NCI-H187 (cell line): Measurements from ENCODE around the gene EXOSC9.

Experiments used
- DNase-seq, 2 experiments: peaks; one replicate each; lab custom pipeline; 2025; lab: John Stamatoyannopoulos, UW

EXOSC9 gene

GRCh38 chr4:121789455-121789854, 11.7 kb upstream of the EXOSC9 start:
- DNase-seq, result no peak

GRCh38 chr4:121789960-121790829, 10.9 kb upstream of the EXOSC9 start:
- no peak for DNase-seq

DNA sequence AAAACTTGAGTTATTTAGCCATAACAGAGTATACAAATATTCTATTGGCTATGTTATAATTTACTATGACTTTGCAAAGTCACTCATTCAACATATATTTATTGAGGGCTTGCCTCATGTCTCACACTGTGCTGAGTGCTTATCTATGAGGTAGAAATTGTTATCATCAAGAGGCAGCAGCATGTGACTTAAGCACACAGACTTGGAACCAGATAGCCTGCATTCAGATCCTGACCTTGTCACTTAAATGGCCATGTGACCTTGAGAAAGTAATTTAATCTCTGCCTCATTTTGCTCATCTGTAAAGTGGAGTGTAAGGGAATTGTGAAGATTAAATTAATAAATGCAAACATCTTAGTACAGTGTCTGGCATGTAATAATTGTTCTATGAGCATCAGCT, 10.1 kb upstream of the EXOSC9 start:
- DNase-seq, result no peak

DNA sequence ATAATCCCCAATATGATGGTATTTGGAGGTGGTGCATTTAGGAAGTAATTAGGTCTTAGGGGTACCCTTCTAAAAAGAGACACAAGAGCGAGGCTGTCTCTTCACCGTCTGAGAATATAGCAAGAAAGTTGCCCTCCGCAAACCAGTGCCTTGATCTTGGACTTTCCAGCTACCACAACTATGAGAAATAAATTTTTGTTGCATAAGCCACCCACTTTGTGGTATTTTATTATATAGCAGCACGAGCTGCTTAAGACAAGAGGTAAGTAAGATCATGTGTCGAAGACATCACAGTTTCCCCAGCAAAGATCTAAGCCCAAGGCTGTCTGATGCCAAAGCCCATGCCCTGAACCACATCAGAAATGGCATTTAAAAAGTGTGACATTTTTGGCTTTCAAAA, 9.6 kb upstream of the EXOSC9 start:
- no peak for DNase-seq

- DNase-seq, result no peak
Measured at GRCh38 chr4:121792966-121793365, 8.2 kb upstream of the EXOSC9 start.

- no peak for DNase-seq
Measured at GRCh38 chr4:121794505-121795188, 6.5 kb upstream of the EXOSC9 start.

DNA sequence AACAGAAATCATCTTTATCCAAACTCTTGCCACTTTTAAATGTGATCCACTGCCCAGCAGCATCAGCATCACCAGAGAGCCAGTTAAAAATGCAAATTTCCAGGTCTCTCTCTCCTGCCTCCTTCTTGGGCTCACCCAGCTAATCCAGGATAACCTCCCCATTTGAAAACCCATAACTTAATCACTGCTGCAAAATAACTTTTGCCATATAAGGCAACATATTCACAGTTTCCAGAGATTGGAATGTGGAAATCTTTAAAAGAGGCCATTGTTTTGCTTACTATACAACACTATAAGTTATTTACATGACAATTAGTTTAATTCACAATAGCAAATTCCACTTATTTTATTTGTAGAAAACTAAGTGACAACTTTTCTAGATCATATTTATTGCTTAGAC, 4.8 kb upstream of the EXOSC9 start:
- no peak for DNase-seq

DNA sequence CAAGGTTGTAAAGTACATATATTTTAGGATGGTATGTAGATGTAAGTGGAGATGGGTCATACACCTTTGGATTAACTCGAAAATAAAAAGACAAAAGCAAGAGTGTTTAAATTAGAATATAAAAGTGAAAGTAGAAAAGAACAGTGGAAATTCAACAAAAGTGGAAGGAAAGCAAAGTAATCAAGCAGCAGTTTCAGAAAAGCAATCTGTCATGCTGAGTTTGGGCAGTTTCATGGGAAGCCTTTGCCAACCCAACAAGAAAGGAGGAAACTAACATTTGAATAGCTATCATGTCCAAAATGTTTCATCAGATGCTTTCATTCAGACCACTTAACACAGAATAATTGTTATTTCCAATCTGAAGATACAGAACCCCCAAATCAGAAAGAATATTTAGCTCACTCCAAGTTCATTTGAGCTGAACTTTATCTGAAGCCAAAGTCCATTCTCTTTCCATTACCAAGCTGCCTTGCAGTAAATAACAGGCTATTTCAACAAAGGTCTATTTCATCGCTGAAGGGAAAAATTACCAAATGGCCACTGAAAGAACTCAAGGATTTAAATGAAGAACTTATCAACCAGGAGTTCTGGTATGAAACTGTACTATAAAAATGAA, 1.8 kb upstream of the EXOSC9 start:
- DNase-seq, result no peak

DNA sequence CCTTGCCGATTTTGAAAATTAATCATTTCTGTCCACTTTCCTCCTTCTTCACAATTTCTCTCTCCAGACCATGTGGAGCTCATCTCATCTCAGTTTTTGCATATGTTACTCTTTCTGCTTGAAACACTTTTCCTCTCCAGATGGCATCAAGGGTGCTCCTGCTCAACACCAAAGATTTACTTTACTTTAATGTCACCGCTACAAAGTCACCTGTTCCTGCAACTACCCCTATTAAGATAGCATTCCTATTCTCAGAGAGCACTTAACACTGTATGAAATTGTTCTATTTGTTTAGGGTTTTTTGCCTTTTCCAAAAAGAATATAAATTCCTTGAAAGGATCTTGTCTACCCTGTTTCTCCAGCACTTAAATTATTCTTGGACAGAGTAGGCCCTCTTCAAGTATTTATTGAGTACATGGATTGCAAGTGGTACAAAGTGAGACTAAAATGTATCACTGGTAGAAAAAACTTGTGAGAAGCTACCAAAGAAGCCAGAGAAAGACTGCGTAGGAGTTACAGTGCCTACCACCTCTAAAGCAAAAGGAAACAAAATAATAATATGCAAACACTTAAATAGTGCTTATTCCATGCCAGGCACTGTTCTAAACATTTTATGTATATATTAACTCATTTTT, 1.1 kb upstream of the EXOSC9 start:
- no peak for DNase-seq

GRCh38 chr4:121800638-121800960, 524 bp upstream of the EXOSC9 start:
- no peak for DNase-seq

DNA sequence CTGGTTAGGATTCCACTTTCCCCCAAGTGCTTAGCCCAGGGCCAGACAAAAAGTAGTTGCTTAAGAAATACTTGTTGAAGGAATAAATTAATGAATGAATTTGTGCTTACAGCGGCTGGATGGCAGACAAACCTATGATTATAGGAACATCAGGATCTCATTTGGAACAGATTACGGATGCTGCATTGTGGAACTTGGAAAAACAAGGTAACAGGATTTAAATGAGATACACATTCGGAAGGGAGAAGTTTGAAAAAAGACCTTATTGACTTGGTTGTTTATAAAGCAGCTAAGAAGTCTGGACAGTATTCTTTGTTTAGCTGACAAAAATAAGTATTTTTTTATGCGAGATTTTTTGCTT, 572 bp downstream of the EXOSC9 start:
- no peak for DNase-seq

GRCh38 chr4:121806411-121806810, 5.3 kb downstream of the EXOSC9 start:
- DNase-seq, result no peak

GRCh38 chr4:121811122-121811521, 10.0 kb downstream of the EXOSC9 start:
- DNase-seq, result no peak

DNA sequence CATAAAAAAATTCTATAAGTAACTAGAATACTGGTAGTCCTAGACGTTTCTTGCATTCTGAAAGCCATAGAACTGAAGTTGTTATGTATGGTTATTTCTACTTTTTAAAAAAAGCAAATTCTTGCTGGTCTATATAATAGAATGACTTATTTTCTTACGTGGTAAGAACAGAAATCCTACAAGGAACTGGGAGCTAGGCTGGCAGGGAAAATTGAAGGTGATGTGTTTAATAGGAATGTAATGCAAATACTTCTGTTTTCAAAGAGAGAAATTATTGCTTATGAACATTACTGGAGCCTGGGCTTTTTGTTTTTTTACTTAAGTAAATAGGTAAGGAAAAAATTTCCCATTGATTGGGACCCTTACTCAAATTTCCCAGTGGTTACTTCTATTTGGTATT, 13.6 kb downstream of the EXOSC9 start:
- no peak for DNase-seq

DNA sequence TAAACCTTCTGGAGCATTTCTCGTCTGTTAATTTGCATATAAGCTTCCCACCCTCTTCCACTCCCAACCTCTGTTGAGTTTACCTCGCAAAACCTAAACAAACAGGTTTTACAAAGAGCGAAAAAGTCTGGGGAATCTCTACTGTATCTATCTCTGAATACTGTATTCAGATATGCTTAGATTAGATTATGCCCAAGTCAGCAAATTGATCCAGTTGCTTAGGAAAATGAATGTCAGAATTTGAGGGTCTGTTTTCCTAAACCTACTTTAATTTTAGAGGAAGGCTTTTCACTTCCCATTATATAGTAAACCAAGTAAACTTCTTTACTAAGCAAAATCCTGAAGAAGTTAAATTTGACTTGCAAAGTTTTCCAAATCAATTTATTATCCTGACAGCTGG, 15.9 kb downstream of the EXOSC9 start:
- no peak for DNase-seq

GRCh38 chr4:121817701-121818100, 16.6 kb downstream of the EXOSC9 start:
- no peak for DNase-seq

DNA sequence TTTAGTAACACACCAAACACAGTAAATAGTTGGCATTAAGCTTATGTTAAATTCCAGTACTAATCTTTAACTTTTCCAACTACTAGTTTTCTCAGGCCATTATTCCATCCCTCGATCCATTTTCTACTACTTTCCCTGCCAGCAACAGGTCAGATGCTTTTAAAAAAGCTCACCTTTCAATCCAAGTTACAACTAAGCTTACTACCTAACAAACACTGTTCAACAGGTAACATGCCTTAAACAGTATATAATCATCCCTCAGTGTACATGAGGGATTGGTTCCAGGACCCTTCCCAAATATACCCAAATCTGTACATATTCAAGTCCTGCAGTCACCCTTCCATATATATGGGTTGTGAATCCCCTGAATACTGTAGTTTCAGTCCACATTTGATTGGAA, 17.1 kb downstream of the EXOSC9 start:
- no peak for DNase-seq

DNA sequence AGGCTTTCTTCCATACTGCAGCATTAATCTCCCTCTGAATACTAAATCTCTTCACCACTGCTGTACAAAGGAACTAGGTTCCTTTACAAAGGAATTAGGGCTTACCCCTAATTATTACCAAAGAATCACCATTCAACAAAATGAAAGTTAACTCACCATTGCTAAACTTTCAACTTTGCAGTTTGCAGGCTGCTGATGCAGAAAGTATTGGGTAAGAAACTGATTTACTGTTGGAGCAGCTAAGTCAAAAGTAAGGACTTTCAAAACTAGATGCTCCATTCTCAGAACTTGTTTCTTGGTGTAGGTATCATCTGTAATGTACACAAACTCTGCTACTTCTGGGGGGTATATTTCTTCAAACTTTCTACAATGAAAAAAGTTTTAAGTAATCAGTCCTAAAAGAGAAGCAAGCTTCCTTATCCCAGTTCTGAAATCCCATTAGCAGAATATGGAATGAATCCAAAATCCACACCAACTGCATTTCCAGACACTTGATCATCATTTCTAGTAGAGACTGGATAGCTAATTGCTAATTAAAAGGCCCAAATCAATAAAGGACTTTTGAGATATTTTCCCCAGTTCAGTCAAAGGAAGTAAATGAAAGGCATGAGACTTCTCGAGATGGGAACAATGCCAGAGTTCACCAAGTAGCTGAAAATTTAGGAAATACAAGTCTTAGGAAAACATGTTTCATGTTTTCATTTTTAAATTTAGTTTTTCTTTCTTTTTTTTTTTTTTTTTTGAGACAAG, 18.3 kb downstream of the EXOSC9 start:
- DNase-seq, result no peak

- no peak for DNase-seq
Measured at GRCh38 chr4:121822047-121822446, 20.9 kb downstream of the EXOSC9 start.

DNA sequence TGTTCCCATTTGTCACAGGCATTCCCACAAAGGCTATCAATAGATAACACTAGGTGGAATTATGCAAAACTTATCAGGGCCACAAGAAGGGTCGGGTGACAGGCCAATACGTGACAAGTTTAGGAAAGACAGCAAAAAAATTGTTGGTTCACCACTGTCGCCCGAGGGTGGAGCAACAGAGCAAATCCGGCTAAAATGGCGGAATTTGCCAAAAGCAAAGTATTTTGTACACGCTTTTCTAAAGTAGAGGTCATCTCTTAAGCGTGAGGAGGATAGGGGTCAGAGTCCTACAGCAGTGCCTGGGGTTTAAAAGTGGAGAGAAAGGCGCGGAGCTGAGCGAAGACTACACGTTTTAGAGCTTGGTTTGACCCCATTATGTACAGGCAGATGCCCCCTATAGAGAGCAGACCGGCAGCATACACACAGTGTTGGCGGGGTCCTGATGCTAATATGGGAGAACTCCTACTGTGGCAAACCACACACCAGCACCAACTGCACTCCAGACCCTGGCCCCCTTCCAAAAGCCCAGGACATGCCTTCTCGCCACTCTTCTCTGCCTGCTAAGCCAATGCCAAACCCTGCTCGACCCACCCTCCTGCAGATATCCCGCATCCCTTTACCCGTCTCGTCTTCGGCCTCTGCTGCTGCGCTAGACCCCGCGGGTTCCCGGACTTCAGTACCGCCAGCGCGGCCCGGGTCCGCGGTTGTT, 21.8 kb downstream of the EXOSC9 start:
- no peak for DNase-seq

- peak; percentile 60 to 73 for DNase-seq
Measured at GRCh38 chr4:121823505-121824170, 22.5 kb downstream of the EXOSC9 start, which contains the start of gene CCNA2. TSS of gene CCNA2 (minus strand) at chr4:121823883. CDS start at chr4:121823628, 255 bp downstream.
